Measurements from ENCODE around the gene TCF12.
A peak's percentile ranks its signal among the peaks of the same experiment; 100 is the strongest.

TCF12 gene

GRCh38 chr15:57184502-57184901, 266.1 kb downstream of the TCF12 start:
- TF ChIP-seq CTCF (IDR thresholded peaks at IDR 0.05; ENCODE audit: low read depth, low read length, missing control alignments) = no peak
- H3K4me3 ChIP-seq (replicated peaks; ENCODE audit: low read depth, low read length) = no peak overlapping the region
- DNase-seq (ENCODE audit: extremely low read depth, low read depth) = peak; percentile 49

DNA sequence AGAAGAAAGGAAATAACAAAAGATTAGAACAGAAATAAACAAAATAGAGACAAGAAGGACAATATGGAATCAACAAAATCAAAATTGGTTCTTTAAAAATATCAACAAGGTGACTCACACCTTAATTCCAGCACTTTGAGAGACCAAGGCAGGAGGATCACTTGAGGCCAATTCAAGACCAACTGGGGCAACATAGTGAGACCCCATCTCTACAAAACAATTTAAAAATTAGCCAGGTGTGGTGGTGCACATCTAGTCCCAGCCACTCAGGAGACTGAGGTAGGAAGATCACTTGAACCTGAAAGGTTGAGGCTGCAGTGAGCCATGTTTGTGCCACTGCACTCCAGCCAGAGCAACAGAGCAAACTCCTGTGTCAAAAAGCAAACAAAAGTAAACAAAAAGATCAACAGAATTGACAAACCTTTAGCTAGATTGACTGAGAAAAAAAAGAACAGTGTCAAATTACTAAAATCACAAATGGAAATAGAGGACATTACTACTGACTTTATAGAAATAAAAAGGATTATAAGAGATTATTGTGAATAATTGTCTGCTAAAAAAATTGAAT, 267.1 kb downstream of the TCF12 start:
- DNase-seq (ENCODE audit: extremely low read depth, low read depth) = no peak
- H3K4me3 ChIP-seq (replicated peaks; ENCODE audit: low read depth, low read length) = no peak overlapping the region
- TF ChIP-seq CTCF (IDR thresholded peaks at IDR 0.05; ENCODE audit: low read depth, low read length, missing control alignments) = no peak

- no peak overlapping the region for H3K4me3 ChIP-seq (replicated peaks; ENCODE audit: low read depth, low read length)
- no peak for TF ChIP-seq CTCF (IDR thresholded peaks at IDR 0.05; ENCODE audit: low read depth, low read length, missing control alignments)
- DNase-seq (ENCODE audit: extremely low read depth, low read depth) = no peak
Measured at GRCh38 chr15:57189466-57189865, 271.0 kb downstream of the TCF12 start.

GRCh38 chr15:57190208-57190607, 271.8 kb downstream of the TCF12 start:
- no peak overlapping the region for H3K4me3 ChIP-seq (replicated peaks; ENCODE audit: low read depth, low read length)
- no peak for TF ChIP-seq CTCF (IDR thresholded peaks at IDR 0.05; ENCODE audit: low read depth, low read length, missing control alignments)
- DNase-seq (ENCODE audit: extremely low read depth, low read depth) = no peak

DNA sequence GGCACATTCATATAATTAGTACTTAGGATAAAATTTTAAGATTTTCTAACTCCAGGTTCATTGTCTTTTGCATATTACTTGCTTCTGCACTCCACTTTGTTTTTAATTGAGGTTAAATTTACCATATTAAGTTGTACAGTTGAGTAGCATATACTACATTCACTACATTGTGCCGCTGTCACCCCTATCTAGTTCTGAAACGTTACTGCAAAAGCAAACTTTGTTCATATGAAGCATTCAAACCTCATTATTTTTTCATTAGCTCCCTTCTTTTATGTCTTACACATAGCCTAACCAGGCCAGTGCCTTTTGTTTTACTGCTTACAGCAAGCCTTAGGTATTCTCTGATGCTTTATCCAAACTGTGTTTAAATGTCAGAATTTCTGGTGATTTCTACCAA, 274.7 kb downstream of the TCF12 start:
- H3K4me3 ChIP-seq (replicated peaks; ENCODE audit: low read depth, low read length) = no peak overlapping the region
- no peak for DNase-seq (ENCODE audit: extremely low read depth, low read depth)
- no peak for TF ChIP-seq CTCF (IDR thresholded peaks at IDR 0.05; ENCODE audit: low read depth, low read length, missing control alignments)

DNA sequence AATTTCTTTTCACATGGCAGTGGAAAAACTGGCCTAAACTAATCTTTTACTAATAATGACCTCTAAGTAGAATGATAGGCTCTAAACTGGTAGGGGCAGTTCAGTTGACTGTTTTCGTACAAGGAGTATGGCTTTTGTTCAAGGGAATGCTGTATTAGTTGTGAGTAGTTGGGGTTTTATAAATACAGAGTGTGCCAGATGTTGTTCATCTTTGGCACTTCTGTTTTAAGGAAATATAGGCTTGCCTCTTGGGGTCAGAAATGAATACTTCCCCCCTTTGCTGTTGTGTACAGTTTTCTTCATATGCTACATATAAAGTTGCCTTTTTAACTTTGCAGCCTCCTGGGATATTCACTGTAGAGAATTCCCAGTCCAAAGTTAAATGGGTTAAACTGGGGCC, 276.9 kb downstream of the TCF12 start:
- no peak overlapping the region for H3K4me3 ChIP-seq (replicated peaks; ENCODE audit: low read depth, low read length)
- TF ChIP-seq CTCF (IDR thresholded peaks at IDR 0.05; ENCODE audit: low read depth, low read length, missing control alignments) = no peak

DNA sequence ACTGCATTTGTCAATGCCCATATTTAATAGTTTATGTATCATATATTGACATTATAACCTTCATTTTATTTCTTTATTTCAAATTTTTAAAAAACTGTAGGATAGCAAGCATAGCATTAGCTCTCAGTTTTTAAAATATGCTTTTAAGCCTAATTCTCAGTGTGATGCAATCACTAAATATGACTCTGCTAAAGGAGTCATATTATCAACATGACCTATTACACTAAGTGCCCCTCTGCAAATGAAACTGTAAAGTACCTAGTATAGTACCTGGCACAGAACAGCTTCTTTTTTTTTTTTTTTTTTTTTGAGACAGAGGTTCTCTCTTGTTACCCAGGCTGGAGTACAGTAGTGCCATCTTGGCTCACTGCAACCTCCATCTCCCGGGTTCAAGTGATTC, 278.4 kb downstream of the TCF12 start:
- no peak for DNase-seq (ENCODE audit: extremely low read depth, low read depth)

More for the DNA sequence above, 276.9 kb downstream of the TCF12 start:
- no peak for DNase-seq (ENCODE audit: extremely low read depth, low read depth)

More for the DNA sequence above, 278.4 kb downstream of the TCF12 start:
- no peak for TF ChIP-seq CTCF (IDR thresholded peaks at IDR 0.05; ENCODE audit: low read depth, low read length, missing control alignments)
- no peak overlapping the region for H3K4me3 ChIP-seq (replicated peaks; ENCODE audit: low read depth, low read length)

Measured in HFF-Myc (cell line).